Central memory CD8-positive, alpha-beta T cell (primary cell): ENCODE data around the gene TFF1.

Source experiments
- ATAC-seq: fragments of 150-1000 bp; cut with Tn5 transposase; replicated peaks from 2 replicates; pipeline ENCODE4 v1.10.0; 2022; ENCODE audit warnings: mild to moderate bottlenecking, moderate FRiP score, moderate number of reproducible peaks; ENCODE audit not compliant: poor library complexity, severe bottlenecking; ENCODE audit errors: extremely low read depth
- DNase-seq, 2 donors: peaks; one replicate each; pipeline ENCODE4 v3.0.0; 2021; ENCODE audit warnings: low spot score in 2 of 2
- H3K27ac Mint-ChIP-seq: one replicate; pipeline ENCODE4 v1.8.0; 2022; ENCODE audit warnings: low read depth, mild to moderate bottlenecking, moderate library complexity, mixed read lengths
- H3K27me3 Mint-ChIP-seq: one replicate; pipeline ENCODE4 v1.8.0; 2022; ENCODE audit warnings: mixed read lengths
- H3K36me3 Mint-ChIP-seq: one replicate; pipeline ENCODE4 v1.8.0; 2022; ENCODE audit warnings: mild to moderate bottlenecking, moderate library complexity, mixed read lengths; ENCODE audit not compliant: insufficient read depth
- H3K4me1 Mint-ChIP-seq: one replicate; pipeline ENCODE4 v1.8.0; 2022; ENCODE audit warnings: mixed read lengths
- H3K4me3 Mint-ChIP-seq: one replicate; pipeline ENCODE4 v1.8.0; 2022; ENCODE audit warnings: mild to moderate bottlenecking, moderate library complexity, mixed read lengths
- H3K9me3 Mint-ChIP-seq: one replicate; pipeline ENCODE4 v1.8.0; 2022; ENCODE audit warnings: mixed read lengths

TFF1 gene

DNA sequence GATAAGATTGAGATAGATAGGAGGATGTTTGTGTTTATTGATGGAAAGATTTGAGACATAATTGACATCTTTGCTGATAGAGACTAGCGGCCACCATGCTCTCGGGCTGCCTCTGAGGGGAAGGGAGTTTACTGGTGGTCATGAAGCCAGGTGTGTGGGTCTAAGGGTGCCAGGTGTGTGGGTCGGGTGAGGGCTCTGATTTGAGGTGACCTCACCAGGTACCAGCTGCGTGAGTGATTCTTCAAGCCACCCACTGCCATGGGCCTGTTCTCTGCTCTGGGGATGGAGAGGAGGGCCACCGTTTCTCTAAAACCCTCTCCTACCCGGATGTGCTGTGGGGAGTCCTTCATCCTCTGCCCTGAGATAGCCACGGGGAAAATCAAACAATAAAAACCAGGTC, 40.5 kb upstream of the TFF1 start:
- H3K27me3 Mint-ChIP-seq, result no peaks in the 10 kb centered on the region
- H3K27ac Mint-ChIP-seq, result peak overlapping the region; percentile 92
- ATAC-seq, result no peak
- H3K36me3 Mint-ChIP-seq, result peaks cover 39% of the 10 kb centered on the region
- peak overlapping the region; percentile 90 for H3K4me3 Mint-ChIP-seq
- DNase-seq, result no peak
- H3K9me3 Mint-ChIP-seq, result peaks cover 4% of the 10 kb centered on the region
- H3K4me1 Mint-ChIP-seq, result peaks cover 56% of the 10 kb centered on the region

DNA sequence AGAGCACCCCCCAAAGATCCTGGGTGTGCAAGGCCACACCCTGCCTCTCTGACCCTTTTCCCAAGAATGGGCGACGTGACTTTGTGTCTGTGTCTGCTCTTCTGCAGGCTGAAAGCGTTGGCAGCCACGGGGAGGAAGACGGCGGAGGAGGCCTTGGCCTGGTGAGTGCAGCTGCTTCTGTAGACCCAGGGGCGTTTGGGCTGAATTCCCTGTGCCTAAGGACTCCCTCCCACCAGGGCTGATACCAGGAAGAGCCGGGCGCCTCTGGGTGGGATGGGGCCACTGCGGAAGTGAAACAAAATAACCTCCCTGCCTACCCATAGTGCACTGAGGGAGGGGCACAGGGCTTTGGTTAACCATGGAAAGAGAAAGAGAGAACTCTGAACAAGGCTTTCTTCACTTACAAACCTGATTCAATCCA, 39.9 kb upstream of the TFF1 start:
- Mint-ChIP-seq H3K36me3 (peaks cover 39% of the 10 kb centered on the region), H3K4me1 (peaks cover 63% of the 10 kb centered on the region), H3K9me3 (peaks cover 9% of the 10 kb centered on the region), H3K27me3 (no peaks in the 10 kb centered on the region), H3K27ac (peak overlapping the region; percentile 92), H3K4me3 (peak overlapping the region; percentile 90)
- peak; percentile 45 for ATAC-seq
- DNase-seq, result peak in 1 of 2 donors; percentile 27

DNA sequence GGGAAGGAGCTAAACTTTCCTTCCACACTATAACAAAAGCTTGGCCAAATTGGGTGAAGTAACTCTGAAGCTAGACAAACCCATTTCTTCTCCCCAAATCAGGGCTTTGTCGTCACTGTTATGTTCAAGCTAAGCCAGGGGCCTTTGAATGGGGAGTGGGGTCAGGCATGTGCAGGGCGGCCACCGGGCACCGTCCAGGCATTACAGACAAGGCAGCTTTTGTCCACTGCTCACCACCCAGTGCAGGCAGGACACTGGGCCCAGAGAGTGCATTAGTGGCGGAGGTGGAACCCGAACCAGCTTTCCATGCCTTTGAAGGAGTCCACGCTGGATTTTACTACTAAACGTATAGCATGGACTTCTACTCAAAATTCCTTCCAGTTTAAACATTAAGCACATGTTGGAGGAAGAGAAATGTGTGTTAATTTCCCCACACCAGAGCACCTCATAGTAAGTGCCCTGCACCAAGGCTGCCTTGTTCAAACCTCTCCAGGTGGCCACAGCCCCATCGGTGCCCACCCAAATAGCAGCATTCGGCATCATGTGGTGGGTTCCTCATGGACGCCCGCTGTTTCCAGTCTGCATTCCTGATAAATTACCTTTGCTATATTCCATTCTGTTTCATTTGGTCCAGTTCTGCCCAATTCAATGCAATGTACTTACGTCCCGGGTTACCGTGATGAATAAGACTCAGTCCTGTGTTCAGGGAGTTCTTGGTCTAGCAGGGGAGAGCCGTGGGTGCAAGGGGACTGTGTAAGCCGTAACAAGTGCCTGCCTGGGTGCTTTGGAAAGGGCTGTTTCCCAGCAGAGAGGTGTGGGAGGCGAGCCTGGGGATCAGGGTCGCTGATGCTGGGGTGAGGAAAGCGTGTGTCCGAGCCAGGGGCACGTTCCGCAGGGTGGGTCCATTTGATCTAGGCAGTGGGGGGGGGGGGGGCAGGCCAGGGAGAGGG, 39.0 kb upstream of the TFF1 start:
- Mint-ChIP-seq H3K27me3 (no peaks in the 10 kb centered on the region), H3K36me3 (peaks cover 39% of the 10 kb centered on the region), H3K9me3 (peaks cover 9% of the 10 kb centered on the region), H3K4me3 (peak overlapping the region; percentile 90), H3K4me1 (peaks cover 65% of the 10 kb centered on the region), H3K27ac (peak overlapping the region; percentile 92)
- DNase-seq (no peak), ATAC-seq (no peak)

DNA sequence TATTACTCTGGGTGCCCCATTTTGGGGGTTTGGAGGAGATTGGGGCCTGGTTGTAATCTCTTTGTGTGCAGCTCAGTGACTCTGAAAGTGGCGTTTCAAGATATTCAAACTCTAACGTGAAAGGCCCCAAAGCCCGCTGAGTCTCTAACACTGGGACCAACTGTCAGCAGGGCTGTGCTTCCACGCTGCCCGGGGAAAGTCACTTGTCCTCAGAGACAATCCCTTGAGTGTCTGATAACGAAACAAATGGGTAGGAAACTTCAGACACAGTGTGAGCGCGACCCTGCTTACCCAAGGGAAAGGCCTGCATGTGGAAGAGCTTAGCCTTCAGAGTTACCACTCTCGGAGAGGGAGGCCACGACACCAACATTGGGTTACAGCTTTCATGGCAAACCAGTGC, 38.2 kb upstream of the TFF1 start:
- peak; percentile 17 for ATAC-seq
- no peaks in the 10 kb centered on the region for H3K27me3 Mint-ChIP-seq
- DNase-seq, result no peak
- peak overlapping the region; percentile 92 for H3K27ac Mint-ChIP-seq
- H3K9me3 Mint-ChIP-seq, result peaks cover 9% of the 10 kb centered on the region
- H3K4me1 Mint-ChIP-seq, result peaks cover 63% of the 10 kb centered on the region
- H3K4me3 Mint-ChIP-seq, result peak overlapping the region; percentile 90
- H3K36me3 Mint-ChIP-seq, result peaks cover 33% of the 10 kb centered on the region

DNA sequence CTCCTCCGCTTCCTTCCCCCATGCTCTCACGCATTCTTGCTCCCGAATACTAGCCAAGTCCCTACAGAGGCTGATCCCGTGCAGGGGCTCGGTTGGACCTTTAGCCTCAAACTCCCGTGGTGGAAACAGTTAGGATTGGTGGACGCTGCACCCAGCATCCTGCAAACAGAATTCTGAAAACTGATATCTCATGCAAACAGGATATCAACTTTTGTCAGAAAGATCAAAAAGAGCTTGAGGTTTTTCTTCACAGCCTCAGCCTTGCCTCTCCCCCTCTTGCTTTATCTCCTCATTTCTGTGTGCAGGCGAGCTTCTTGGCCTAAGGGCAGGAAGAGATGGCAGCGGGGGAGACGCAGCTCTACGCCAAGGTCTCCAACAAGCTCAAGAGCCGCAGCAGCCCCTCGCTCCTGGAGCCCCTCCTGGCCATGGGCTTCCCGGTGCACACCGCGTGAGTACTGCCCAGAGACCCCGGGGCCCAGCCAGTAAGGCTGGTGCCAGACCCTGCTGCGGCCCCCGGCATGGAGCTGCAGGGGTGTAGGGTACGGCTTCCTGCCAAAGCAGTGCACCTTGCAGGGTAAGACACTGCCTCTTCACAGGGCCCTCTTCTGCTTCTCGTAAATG, 37.4 kb upstream of the TFF1 start, which contains the start of gene UBASH3A:
TSS of gene UBASH3A (plus strand) at position 292 of the 621 bp plus-strand sequence. CDS start at position 336, 44 bp downstream.
- peak in 1 of 2 donors; percentile 63 for DNase-seq
- Mint-ChIP-seq H3K36me3 (peaks cover 31% of the 10 kb centered on the region), H3K9me3 (peaks cover 9% of the 10 kb centered on the region), H3K4me1 (peaks cover 64% of the 10 kb centered on the region), H3K27me3 (no peaks in the 10 kb centered on the region), H3K4me3 (peak within 1 kb of the TSS; percentile 90), H3K27ac (peak within 1 kb of the TSS; percentile 92)
- peak; percentile 79 for ATAC-seq

DNA sequence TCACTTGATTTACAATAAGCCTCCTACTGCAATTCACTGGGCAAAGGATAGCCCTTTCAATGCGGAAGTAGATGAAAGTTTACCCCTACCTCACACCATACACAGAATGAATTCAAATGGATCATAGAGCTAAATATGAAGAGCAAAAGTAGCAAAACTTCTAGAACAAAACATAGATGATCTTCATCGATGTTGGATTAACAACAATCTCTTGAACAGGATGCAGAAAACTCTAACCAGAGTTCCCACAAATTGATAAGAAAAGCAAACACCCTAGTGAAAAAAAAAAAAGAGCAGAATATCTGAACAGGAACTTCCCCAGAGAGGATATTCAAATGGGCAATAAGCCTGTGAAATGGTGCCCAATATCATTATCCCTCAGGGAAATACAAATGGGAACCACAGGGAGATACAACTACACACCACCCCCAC, 35.5 kb upstream of the TFF1 start:
- no peaks in the 10 kb centered on the region for H3K27me3 Mint-ChIP-seq
- H3K9me3 Mint-ChIP-seq, result peaks cover 9% of the 10 kb centered on the region
- DNase-seq (no peak), ATAC-seq (no peak)
- H3K4me1 Mint-ChIP-seq, result peaks cover 65% of the 10 kb centered on the region
- H3K27ac Mint-ChIP-seq, result peak overlapping the region; percentile 73
- peaks cover 15% of the 10 kb centered on the region for H3K36me3 Mint-ChIP-seq
- H3K4me3 Mint-ChIP-seq, result peak overlapping the region; percentile 64

DNA sequence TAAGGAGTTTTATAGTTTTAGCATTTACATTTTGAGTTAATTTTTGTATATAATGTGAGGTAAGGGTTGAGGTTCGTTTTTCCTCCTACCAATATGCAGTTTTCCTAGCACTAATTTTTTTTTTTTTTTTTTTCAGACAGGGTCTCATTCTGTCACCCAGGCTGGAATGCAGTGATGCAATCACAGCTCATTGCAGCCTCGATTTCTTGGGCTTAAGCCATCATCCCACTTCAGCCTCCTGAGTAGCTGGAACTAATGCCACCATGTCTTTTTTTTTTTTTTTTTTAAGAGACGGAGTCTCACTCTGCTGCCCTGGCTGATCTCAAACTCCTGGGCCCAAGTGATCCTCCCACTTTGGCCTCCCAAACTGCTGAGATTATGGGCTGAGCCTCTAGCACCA, 34.8 kb upstream of the TFF1 start:
- H3K4me3 Mint-ChIP-seq, result no peak overlapping the region
- no peak for ATAC-seq
- peaks cover 9% of the 10 kb centered on the region for H3K36me3 Mint-ChIP-seq
- H3K27me3 Mint-ChIP-seq, result no peaks in the 10 kb centered on the region
- H3K9me3 Mint-ChIP-seq, result peaks cover 9% of the 10 kb centered on the region
- peak overlapping the region; percentile 73 for H3K27ac Mint-ChIP-seq
- peaks cover 58% of the 10 kb centered on the region for H3K4me1 Mint-ChIP-seq
- no peak for DNase-seq

DNA sequence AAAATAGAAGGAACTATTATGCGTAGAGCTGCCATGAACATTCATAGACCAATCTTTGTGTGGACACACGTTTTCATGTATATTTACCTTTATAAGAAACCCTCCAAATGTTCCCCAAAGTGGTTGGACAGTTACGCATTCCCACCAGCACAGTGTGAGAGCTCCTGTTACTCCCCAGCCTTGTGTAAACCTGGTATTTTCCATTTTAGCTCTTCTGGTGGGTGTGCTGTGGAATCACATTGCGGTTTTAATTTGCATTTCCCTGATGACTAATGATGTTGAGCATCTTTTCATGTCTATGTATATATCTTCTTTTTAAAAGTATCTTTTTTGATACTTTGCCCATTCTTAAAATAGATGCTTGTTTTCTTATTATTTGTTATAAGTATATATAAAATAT, 34.2 kb upstream of the TFF1 start:
- Mint-ChIP-seq H3K4me3 (no peak overlapping the region), H3K27ac (no peak overlapping the region)
- no peak for DNase-seq

DNA sequence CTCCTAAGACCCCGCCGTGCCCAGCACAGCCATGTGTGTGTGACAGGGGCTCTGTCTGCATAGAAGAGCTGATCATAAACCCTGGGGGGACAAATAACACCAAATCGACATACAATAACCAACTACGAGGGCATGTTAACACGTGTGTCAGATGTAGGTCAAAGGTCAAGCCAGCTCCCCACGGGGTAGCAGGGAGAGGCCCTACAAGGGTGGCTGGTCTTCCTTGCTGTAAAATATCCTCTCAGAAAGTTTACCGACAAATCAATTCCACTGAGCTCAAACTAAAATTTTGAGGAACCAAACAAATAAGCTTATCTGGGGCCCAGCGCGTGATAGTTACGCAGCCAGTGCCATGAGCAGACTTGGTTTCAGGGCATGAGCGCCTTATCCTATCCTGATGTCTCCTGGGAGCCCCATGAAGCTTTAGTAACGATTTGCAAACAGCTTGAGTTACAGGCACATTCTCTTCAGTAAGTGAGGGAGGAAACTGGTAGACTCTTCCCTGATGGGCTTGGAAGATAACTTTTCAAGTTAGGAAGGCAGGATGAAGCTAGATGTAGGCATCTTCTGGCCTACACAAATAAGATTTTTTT, 32.2 kb upstream of the TFF1 start:
- H3K9me3 Mint-ChIP-seq, result peaks cover 9% of the 10 kb centered on the region
- peaks cover 2% of the 10 kb centered on the region for H3K36me3 Mint-ChIP-seq
- peaks cover 47% of the 10 kb centered on the region for H3K4me1 Mint-ChIP-seq
- no peak overlapping the region for H3K27ac Mint-ChIP-seq
- ATAC-seq (no peak), DNase-seq (no peak)
- H3K4me3 Mint-ChIP-seq, result no peak overlapping the region
- no peaks in the 10 kb centered on the region for H3K27me3 Mint-ChIP-seq

More for the DNA sequence above, 34.2 kb upstream of the TFF1 start:
- no peak for ATAC-seq
- no peaks in the 10 kb centered on the region for H3K27me3 Mint-ChIP-seq
- peaks cover 9% of the 10 kb centered on the region for H3K9me3 Mint-ChIP-seq
- H3K4me1 Mint-ChIP-seq, result peaks cover 54% of the 10 kb centered on the region
- peaks cover 6% of the 10 kb centered on the region for H3K36me3 Mint-ChIP-seq

DNA sequence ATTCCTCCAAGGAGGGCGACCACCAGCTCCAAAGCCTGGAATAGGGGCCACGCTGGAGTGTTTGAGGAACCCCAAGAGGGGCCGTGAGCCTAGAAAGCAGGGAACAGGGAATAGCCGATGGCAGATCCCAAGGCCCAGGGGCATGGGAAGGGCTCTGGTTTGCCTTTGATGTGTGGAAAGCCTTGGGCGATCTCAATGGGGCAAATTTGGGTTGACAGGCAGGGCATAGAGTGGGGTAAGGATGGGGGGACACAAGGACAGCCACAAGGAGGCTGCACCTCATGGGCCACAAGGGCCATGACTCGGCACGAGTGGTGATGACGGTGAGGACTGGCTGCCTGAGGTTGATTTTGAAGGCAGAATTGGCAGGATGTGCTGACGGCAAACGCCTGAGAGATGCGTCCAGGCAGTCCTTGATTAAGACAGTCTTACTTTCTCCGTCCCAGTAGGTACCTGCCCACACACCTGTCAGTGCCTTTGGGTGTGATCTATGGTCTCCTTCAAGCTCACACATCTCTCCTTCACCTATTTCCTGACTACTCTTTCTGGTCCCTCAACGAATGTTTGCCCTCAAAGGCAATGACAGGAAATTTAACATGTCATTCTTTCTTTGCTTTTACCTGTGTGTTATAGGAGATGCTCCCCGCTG, 31.5 kb upstream of the TFF1 start:
- Mint-ChIP-seq H3K27ac (no peak overlapping the region), H3K36me3 (peaks cover 2% of the 10 kb centered on the region), H3K9me3 (peaks cover 9% of the 10 kb centered on the region), H3K27me3 (no peaks in the 10 kb centered on the region), H3K4me3 (no peak overlapping the region), H3K4me1 (peaks cover 47% of the 10 kb centered on the region)
- no peak for ATAC-seq
- no peak for DNase-seq

DNA sequence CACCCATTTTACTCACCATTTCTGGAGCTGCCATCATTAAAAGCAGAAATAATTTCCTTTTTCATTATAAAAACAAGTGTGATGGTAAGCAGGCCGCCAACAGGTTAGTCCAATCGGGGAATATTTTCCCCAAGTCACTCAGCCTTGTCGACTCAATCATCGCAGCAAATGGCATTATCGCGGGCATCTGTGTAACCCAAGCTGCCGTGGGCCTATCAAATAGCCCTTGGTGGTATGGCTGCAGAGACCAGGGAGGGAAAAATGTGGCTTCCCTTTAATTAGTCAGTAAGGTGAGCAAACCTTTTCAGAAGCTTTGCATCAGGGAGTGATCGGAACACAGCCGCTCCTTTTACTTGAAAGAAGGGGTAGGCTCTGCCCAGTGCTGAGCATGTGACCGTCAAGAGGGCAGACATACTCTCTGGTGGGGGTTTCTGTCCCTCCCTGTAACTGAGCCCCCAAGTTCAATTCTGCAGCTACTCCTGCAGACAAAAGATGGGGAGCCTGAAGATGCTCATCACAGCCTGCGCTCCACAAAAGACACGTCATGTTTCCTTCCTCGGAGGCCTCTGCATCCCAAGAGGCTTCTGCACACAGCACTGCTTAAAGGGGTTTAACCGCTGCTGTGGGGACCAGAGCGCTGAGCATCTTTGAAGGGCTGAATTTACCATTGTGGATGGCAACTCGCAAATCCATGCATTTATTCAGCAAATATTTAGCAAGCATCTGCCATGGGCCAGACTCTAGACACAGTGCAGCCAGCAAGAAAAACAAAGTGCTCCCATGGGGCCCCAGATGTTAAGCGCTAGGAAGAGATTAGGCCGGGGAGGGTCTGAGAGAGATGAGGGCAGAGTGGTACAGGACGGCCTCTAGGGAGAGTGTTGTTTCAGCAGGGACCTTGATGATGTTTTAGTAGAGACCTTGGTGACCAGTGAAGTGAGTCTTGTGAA, 30.7 kb upstream of the TFF1 start:
- Mint-ChIP-seq H3K27me3 (no peaks in the 10 kb centered on the region), H3K27ac (no peak overlapping the region), H3K36me3 (peaks cover 2% of the 10 kb centered on the region), H3K4me1 (peaks cover 40% of the 10 kb centered on the region), H3K4me3 (no peak overlapping the region), H3K9me3 (peaks cover 8% of the 10 kb centered on the region)
- DNase-seq (no peak), ATAC-seq (no peak)
